Chondrocyte (in vitro differentiated cells): ENCODE data around the gene IZUMO4. TPM values are rescaled to one million over a fixed set of nuclear protein-coding genes. Genes with fewer than 3 reads are reported as not detected.

Experiments
- DNase-seq: peaks from one replicate; pipeline ENCODE4 v3.0.0; 2021; ENCODE audit warnings: mixed read lengths, low spot score
- H3K27ac Mint-ChIP-seq: one replicate; pipeline ENCODE4 v1.8.0; 2021; ENCODE audit warnings: mild to moderate bottlenecking, moderate library complexity, mixed read lengths; ENCODE audit not compliant: unreplicated experiment
- H3K27me3 Mint-ChIP-seq: 2 replicates; pipeline ENCODE4 v1.8.0; 2021; ENCODE audit warnings: low read depth, mixed read lengths
- H3K36me3 Mint-ChIP-seq: 2 replicates; pipeline ENCODE4 v1.8.0; 2021; ENCODE audit warnings: low read depth, mixed read lengths
- H3K4me1 Mint-ChIP-seq: 2 replicates; pipeline ENCODE4 v1.8.0; 2021; ENCODE audit warnings: low read depth, mild to moderate bottlenecking, mixed read lengths
- H3K4me3 Mint-ChIP-seq: one replicate; pipeline ENCODE4 v1.8.0; 2021; ENCODE audit warnings: mild to moderate bottlenecking, moderate library complexity, mixed read lengths; ENCODE audit not compliant: unreplicated experiment
- H3K9me3 Mint-ChIP-seq: 2 replicates; pipeline ENCODE4 v1.8.0; 2021; ENCODE audit warnings: low read depth, mixed read lengths
- total RNA-seq: library from RNA; stranded (reverse); gene quantifications from 3 replicates; pipeline ENCODE4 v1.2.1, GENCODE V29; 2021
- TF ChIP-seq, protein P1 (sequence below): fragments of 200-600 bp; sonication (generic); IDR thresholded peaks from 2 replicates; pipeline ENCODE4 v1.5.0; 2021; ENCODE audit warnings: antibody characterized with exemption, mild to moderate bottlenecking, moderate library complexity

Gene IZUMO4
- total RNA-seq, 1 donor from 2014 or later, result 3.2 TPM

GRCh38 chr19:2110822-2111221 lies 14.1 kb downstream of the IZUMO4 start:
- H3K36me3 Mint-ChIP-seq, result peaks cover 41% of the 10 kb centered on the region
- TF ChIP-seq, protein P1, sequence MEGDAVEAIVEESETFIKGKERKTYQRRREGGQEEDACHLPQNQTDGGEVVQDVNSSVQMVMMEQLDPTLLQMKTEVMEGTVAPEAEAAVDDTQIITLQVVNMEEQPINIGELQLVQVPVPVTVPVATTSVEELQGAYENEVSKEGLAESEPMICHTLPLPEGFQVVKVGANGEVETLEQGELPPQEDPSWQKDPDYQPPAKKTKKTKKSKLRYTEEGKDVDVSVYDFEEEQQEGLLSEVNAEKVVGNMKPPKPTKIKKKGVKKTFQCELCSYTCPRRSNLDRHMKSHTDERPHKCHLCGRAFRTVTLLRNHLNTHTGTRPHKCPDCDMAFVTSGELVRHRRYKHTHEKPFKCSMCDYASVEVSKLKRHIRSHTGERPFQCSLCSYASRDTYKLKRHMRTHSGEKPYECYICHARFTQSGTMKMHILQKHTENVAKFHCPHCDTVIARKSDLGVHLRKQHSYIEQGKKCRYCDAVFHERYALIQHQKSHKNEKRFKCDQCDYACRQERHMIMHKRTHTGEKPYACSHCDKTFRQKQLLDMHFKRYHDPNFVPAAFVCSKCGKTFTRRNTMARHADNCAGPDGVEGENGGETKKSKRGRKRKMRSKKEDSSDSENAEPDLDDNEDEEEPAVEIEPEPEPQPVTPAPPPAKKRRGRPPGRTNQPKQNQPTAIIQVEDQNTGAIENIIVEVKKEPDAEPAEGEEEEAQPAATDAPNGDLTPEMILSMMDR, result peak; percentile 33
- H3K27me3 Mint-ChIP-seq, result no peaks in the 10 kb centered on the region
- no peak overlapping the region for H3K27ac Mint-ChIP-seq
- peaks cover 16% of the 10 kb centered on the region for H3K4me1 Mint-ChIP-seq
- H3K9me3 Mint-ChIP-seq, result no peaks in the 10 kb centered on the region
- DNase-seq, result peak; percentile 73
- no peak overlapping the region for H3K4me3 Mint-ChIP-seq

- Mint-ChIP-seq H3K4me1 (peaks cover 16% of the 10 kb centered on the region), H3K4me3 (no peak overlapping the region), H3K27me3 (no peaks in the 10 kb centered on the region), H3K9me3 (no peaks in the 10 kb centered on the region), H3K36me3 (peaks cover 40% of the 10 kb centered on the region), H3K27ac (no peak overlapping the region)
- peak; percentile 89 for DNase-seq
- TF ChIP-seq, protein P1, result no peak
These were observed 14.7 kb downstream of the IZUMO4 start for GRCh38 chr19:2111425-2111824.

DNA sequence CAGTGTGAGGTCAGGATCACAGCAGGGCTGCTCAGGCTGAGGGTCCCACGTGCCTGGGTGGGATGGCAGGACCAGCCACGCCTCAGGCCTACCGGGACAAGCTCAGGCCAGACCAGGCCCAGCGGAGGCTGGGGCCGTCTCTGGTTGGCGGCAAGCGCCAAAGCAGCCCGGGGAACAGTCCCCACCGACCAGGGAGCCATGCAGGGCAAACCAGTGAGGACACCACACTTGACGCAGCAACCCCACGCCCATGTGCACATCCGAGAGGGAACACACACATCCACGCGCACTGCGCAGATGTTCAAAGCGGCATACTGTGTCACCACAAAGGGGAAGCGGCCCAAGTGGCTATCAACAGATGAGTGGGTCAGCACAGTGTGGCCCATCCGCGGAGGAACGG lies 15.2 kb downstream of the IZUMO4 start:
- no peaks in the 10 kb centered on the region for H3K9me3 Mint-ChIP-seq
- peaks cover 16% of the 10 kb centered on the region for H3K4me1 Mint-ChIP-seq
- peak; percentile 89 for DNase-seq
- H3K36me3 Mint-ChIP-seq, result peaks cover 37% of the 10 kb centered on the region
- H3K4me3 Mint-ChIP-seq, result no peak overlapping the region
- H3K27me3 Mint-ChIP-seq, result no peaks in the 10 kb centered on the region
- H3K27ac Mint-ChIP-seq, result no peak overlapping the region
- TF ChIP-seq, protein P1, result no peak

- H3K4me1 Mint-ChIP-seq, result peaks cover 16% of the 10 kb centered on the region
- H3K4me3 Mint-ChIP-seq, result no peak overlapping the region
- no peaks in the 10 kb centered on the region for H3K27me3 Mint-ChIP-seq
- TF ChIP-seq, protein P1, result no peak
- H3K36me3 Mint-ChIP-seq, result peaks cover 35% of the 10 kb centered on the region
- H3K27ac Mint-ChIP-seq, result no peak overlapping the region
- no peak for DNase-seq
- H3K9me3 Mint-ChIP-seq, result no peaks in the 10 kb centered on the region
These were observed 16.0 kb downstream of the IZUMO4 start for GRCh38 chr19:2112516-2113320.

- TF ChIP-seq, protein P1, result no peak
- peak overlapping the region; percentile 87 for H3K27ac Mint-ChIP-seq
- H3K27me3 Mint-ChIP-seq, result no peaks in the 10 kb centered on the region
- peaks cover 16% of the 10 kb centered on the region for H3K4me1 Mint-ChIP-seq
- H3K4me3 Mint-ChIP-seq, result no peak overlapping the region
- DNase-seq, result peak; percentile 68
- peaks cover 36% of the 10 kb centered on the region for H3K36me3 Mint-ChIP-seq
- no peaks in the 10 kb centered on the region for H3K9me3 Mint-ChIP-seq
These were observed 16.9 kb downstream of the IZUMO4 start for GRCh38 chr19:2113439-2114211.
